Neural progenitor cell (in vitro differentiated cells): ENCODE data around the gene TYW5.

Source experiments
- CTCF ChIP-seq: fragments of 200-600 bp; sonication (generic); IDR thresholded peaks from 2 replicates; pipeline ENCODE4 v1.5.1; 2017; ENCODE audit warnings: antibody characterized with exemption, mild to moderate bottlenecking
- EZH2 ChIP-seq: fragments of 200-600 bp; sonication (generic); IDR thresholded peaks from 2 replicates; pipeline ENCODE4 v1.6.1; 2017; ENCODE audit warnings: antibody characterized with exemption, mild to moderate bottlenecking, moderate library complexity
- EZH2phosphoT487 ChIP-seq: fragments of 200-600 bp; sonication (generic); IDR thresholded peaks from 2 replicates; pipeline ENCODE4 v1.6.1; 2017; ENCODE audit warnings: antibody characterized with exemption

GRCh38 chr2:199956062-199956380, 730 bp upstream of the TYW5 start:
- TF ChIP-seq CTCF (no peak), EZH2 (no peak), EZH2phosphoT487 (no peak)
